SK-N-SH treated with all-trans-retinoic acid at 6 μM for 48 hours (cell line): ENCODE data around the gene KIN.

Experiments
- ARNTL ChIP-seq: fragments of 450-650 bp; formaldehyde crosslinking; IDR thresholded peaks from 2 replicates; pipeline ENCODE4 v1.5.0; 2020; ENCODE audit warnings: low read depth, mild to moderate bottlenecking, moderate library complexity, borderline replicate concordance
- CSDC2 ChIP-seq: fragments of 250-450 bp; sonication (Bioruptor Pico); IDR thresholded peaks from 2 replicates; pipeline ENCODE4 v1.5.0; 2020; ENCODE audit warnings: mild to moderate bottlenecking, moderate library complexity
- ISL1 ChIP-seq: fragments of 250-450 bp; sonication (Bioruptor Pico); IDR thresholded peaks from 2 replicates; pipeline ENCODE4 v2.1.2; 2022; ENCODE audit warnings: mild to moderate bottlenecking, moderate library complexity
- RARB ChIP-seq: fragments of 250-450 bp; sonication (Bioruptor Pico); IDR thresholded peaks from 2 replicates; pipeline ENCODE4 v1.8.0; 2021; ENCODE audit warnings: mild to moderate bottlenecking, moderate library complexity
- TCF4 ChIP-seq: fragments of 250-450 bp; sonication (Bioruptor Pico); IDR thresholded peaks from 2 replicates; pipeline ENCODE4 v1.8.0; 2021; ENCODE audit warnings: mild to moderate bottlenecking, moderate library complexity, borderline replicate concordance
- TSHZ2 ChIP-seq: fragments of 250-450 bp; sonication (Bioruptor Pico); IDR thresholded peaks from 2 replicates; pipeline ENCODE4 v1.5.0; 2020; ENCODE audit warnings: mild to moderate bottlenecking, moderate library complexity
- ZFP3 ChIP-seq: fragments of 250-450 bp; sonication (Bioruptor Pico); IDR thresholded peaks from 2 replicates; pipeline ENCODE4 v1.5.0; 2020; ENCODE audit warnings: mild to moderate bottlenecking, moderate library complexity
- ZNF565 ChIP-seq: fragments of 450-650 bp; formaldehyde crosslinking; conservative IDR thresholded peaks from 2 replicates; pipeline ENCODE4 v1.5.0; 2020; ENCODE audit warnings: low read depth, mild to moderate bottlenecking, moderate library complexity
- ZNF70 ChIP-seq: fragments of 450-650 bp; formaldehyde crosslinking; IDR thresholded peaks from 2 replicates; pipeline ENCODE4 v1.5.0; 2020; ENCODE audit warnings: mild to moderate bottlenecking, moderate library complexity
- ZNF8 ChIP-seq: fragments of 450-650 bp; formaldehyde crosslinking; IDR thresholded peaks from 2 replicates; pipeline ENCODE4 v1.5.0; 2020; ENCODE audit warnings: mild to moderate bottlenecking, moderate library complexity
- TF ChIP-seq, protein P1 (sequence below): fragments of 250-450 bp; sonication (Bioruptor Pico); IDR thresholded peaks from 2 replicates; pipeline ENCODE4 v1.8.0; 2020; ENCODE audit warnings: mild to moderate bottlenecking, moderate library complexity, borderline replicate concordance
- TF ChIP-seq, protein P2 (sequence below): fragments of 250-450 bp; sonication (Bioruptor Pico); IDR thresholded peaks from 2 replicates; pipeline ENCODE4 v1.5.1; 2020; ENCODE audit warnings: low read depth, mild to moderate bottlenecking, moderate library complexity

DNA sequence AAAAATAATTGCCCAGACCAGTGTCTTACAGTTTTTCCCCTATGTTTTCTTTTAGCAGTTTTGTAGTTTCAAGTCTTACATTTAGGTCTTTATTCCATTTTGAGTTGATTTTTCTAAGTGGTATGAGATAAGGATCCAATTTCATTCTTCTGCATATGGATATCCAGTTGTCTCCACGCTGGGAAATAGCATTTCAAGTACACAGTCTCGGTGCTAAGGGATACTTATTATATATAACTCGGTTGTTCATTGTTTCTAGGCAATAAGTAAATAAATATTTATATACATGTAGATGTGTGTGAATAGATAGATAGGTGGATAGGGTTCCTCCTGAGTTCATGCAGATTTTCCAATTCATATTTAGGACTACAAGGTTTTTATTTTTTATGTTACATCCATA, 46.5 kb upstream of the KIN start:
- TF ChIP-seq TCF4 (CRISPR knock-in tag) (no peak), ZFP3 (CRISPR knock-in tag) (no peak), ISL1 (no peak), CSDC2 (CRISPR knock-in tag) (no peak), RARB (no peak), ARNTL (CRISPR knock-in tag) (no peak), ZNF565 (CRISPR knock-in tag) (no peak), TSHZ2 (CRISPR knock-in tag) (no peak), ZNF70 (CRISPR knock-in tag) (no peak), ZNF8 (CRISPR knock-in tag) (no peak)
- TF ChIP-seq, protein P1, sequence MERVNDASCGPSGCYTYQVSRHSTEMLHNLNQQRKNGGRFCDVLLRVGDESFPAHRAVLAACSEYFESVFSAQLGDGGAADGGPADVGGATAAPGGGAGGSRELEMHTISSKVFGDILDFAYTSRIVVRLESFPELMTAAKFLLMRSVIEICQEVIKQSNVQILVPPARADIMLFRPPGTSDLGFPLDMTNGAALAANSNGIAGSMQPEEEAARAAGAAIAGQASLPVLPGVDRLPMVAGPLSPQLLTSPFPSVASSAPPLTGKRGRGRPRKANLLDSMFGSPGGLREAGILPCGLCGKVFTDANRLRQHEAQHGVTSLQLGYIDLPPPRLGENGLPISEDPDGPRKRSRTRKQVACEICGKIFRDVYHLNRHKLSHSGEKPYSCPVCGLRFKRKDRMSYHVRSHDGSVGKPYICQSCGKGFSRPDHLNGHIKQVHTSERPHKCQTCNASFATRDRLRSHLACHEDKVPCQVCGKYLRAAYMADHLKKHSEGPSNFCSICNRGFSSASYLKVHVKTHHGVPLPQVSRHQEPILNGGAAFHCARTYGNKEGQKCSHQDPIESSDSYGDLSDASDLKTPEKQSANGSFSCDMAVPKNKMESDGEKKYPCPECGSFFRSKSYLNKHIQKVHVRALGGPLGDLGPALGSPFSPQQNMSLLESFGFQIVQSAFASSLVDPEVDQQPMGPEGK, result no peak
- TF ChIP-seq, protein P2, sequence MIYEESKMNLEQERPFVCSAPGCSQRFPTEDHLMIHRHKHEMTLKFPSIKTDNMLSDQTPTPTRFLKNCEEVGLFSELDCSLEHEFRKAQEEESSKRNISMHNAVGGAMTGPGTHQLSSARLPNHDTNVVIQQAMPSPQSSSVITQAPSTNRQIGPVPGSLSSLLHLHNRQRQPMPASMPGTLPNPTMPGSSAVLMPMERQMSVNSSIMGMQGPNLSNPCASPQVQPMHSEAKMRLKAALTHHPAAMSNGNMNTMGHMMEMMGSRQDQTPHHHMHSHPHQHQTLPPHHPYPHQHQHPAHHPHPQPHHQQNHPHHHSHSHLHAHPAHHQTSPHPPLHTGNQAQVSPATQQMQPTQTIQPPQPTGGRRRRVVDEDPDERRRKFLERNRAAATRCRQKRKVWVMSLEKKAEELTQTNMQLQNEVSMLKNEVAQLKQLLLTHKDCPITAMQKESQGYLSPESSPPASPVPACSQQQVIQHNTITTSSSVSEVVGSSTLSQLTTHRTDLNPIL (CRISPR knock-in tag), result no peak
